ENCODE results near the gene FCRL1. TPM values are rescaled to one million over a fixed set of nuclear protein-coding genes. Genes with fewer than 3 reads are reported as not detected.

The FCRL1 gene
- not detected in 2 replicates for total RNA-seq

DNA sequence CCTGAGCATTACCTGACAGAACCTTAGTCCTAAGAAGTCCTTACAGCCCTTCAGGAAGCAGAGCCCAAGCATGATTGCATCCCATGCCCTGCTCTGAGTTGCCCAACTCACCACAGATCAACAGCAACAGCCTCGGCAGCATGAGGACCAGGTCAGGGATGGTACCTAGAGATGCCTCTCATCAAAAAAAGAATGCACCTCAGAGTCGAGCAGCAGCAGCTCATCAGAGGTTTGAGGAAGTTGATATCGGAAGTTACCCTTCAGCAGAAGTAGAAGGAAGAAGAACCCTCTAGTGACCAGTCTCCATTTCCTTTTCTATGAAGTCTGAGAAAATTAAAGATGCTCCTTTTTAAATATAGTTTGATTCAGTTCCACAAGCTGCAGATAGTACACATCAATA lies at the start of gene FCRL1:
Gene FCRL1 (minus strand): TSS at position 225 of the 400 bp plus-strand sequence. CDS start 83 bp downstream, at position 142.

DNA sequence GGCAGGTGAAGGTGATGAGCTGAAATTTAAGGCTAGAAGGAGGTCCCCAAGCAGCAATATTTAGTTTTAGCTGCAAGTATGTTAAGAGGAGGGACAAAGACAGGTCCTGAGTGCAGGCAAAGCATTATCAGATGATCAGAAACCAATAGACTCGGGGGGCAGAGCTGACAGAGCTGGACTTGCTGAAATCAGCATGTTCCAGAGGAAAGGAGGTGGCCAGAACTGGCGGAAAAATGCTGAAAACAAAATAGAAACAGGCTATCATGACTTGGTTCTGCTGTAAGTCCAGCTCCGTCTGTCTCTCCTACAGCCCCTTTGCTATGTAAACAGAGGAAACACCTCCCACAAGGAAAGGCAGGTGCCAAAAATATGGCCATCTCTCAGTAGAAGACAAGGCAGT lies 21.8 kb upstream of the FCRL1 start, which contains the start of gene CD5L:
Gene CD5L (minus strand): TSS at position 101 of the 400 bp plus-strand sequence. CDS start 107 bp downstream, outside the sequence.

GRCh38 chr1:157776971-157777391 lies 42.9 kb downstream of the FCRL1 start, which contains the start of gene FCRL2:
TSS of gene FCRL2 (minus strand) at chr1:157777132. CDS start at chr1:157777073, 59 bp downstream.

Other genes with a start within 250 kb of the FCRL1 start
- not detected in 2 replicates for gene FCRL4, start 222.0 kb downstream of the FCRL1 start, total RNA-seq
- gene FCRL3, start 119.4 kb downstream of the FCRL1 start, total RNA-seq: not detected in 2 replicates
- not detected in 2 replicates for gene FCRL2, start 43.0 kb downstream of the FCRL1 start, total RNA-seq
- gene CD5L, start 21.7 kb upstream of the FCRL1 start, total RNA-seq: not detected in 2 replicates
- gene KIRREL1, start 173.5 kb upstream of the FCRL1 start, total RNA-seq: 49.7 and 65.4 TPM in 2 replicates